Measurements from ENCODE around the gene LRRTM1. TPM values are rescaled to one million over a fixed set of nuclear protein-coding genes. Genes with fewer than 3 reads are reported as not detected.

Gene LRRTM1
- total RNA-seq, 1 experiment from 2014 or later: not detected

DNA sequence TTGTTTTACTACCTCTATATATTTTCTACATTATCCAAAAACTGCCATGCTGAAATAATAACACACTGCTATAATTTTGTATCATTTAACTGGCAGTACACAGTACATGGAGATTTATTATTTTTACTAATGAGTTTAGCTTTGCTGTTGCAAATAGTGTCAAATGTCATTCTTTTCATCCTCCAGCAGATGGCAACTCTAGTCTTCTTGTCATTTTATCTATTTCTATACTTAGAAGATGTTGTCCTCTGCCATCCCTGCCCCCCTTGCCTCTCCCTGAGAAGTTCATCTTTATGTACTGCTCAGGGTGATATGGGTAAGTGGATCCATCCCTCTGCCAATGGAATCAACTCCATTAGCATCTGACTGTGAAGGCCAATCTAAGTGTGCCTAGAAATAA is 21.7 kb upstream of the LRRTM1 start:
- Histone ChIP-seq H3K9me2 (ENCODE audit: insufficient read depth) (no peaks in the 10 kb centered on the region), H3K9ac (ENCODE audit: low read length) (no peak overlapping the region), H3K4me2 (ENCODE audit: low read length) (no peak overlapping the region), H2AFZ (ENCODE audit: low read depth, low read length, poor library complexity, severe bottlenecking) (no peak overlapping the region), H3K4me1 (ENCODE audit: control insufficient read depth in 1 of 2, insufficient read depth in 2 of 2, low read length in 2 of 2) (no peaks in the 10 kb centered on the region), H3K27ac (ENCODE audit: low read depth, low read length) (no peak overlapping the region), H3K4me3 (replicated peaks in 1 of 2; ENCODE audit: low read depth in 1 of 2, low read length in 2 of 2) (no peak overlapping the region), H3K9me3 (ENCODE audit: control insufficient read depth in 1 of 2, insufficient read depth in 1 of 2, low read depth in 1 of 2, low read length in 2 of 2) (peaks cover 5 to 13% of the 10 kb centered on the region in 2 experiments; a peak in 2 of 4 replicates), H3K79me2 (ENCODE audit: insufficient read depth, low read length) (no peaks in the 10 kb centered on the region), H3K36me3 (ENCODE audit: control insufficient read depth in 1 of 2, insufficient read depth in 2 of 2, low read length in 2 of 2) (no peaks in the 10 kb centered on the region), H3K27me3 (ENCODE audit: insufficient read depth, low read length) (no peaks in the 10 kb centered on the region), H4K20me1 (ENCODE audit: insufficient read depth) (no peaks in the 10 kb centered on the region)
- DNase-seq (ENCODE audit: low read depth, low spot score) (no peak), ATAC-seq (no peak)
- intact Hi-C loops (cut with micrococcal nuclease): loop anchor here (2.0 kb wide), 1 partner anchor 173 kb away; no protein-coding TSS in a partner anchor
- TF ChIP-seq RAD21 (IDR thresholded peaks at IDR 0.05; ENCODE audit: low read depth): peak; percentile 17; the same call in 1 of the 2 replicates
- TF ChIP-seq CBX3 (IDR thresholded peaks at IDR 0.05; ENCODE audit: low read depth): no peak
- no TSS peak for BruUV-seq (replicated peaks)
- CTCF ChIA-PET: interaction anchor here (1.0 kb wide), 1 partner anchor 173 kb away, joined by 14 read pairs; no protein-coding TSS in a partner anchor
- RAD21 ChIA-PET (ENCODE audit: low non-redundant PET in 1 of 2, low total read pairs in 2 of 2, uncharacterized antibody in 2 of 2, unreplicated experiment in 2 of 2): interaction anchor here in 1 of 2 experiments (0.7 kb wide), 1 partner anchor 1585 kb away, joined by 3 read pairs; no protein-coding TSS in a partner anchor
- POLR2A ChIA-PET: no interaction called here

DNA sequence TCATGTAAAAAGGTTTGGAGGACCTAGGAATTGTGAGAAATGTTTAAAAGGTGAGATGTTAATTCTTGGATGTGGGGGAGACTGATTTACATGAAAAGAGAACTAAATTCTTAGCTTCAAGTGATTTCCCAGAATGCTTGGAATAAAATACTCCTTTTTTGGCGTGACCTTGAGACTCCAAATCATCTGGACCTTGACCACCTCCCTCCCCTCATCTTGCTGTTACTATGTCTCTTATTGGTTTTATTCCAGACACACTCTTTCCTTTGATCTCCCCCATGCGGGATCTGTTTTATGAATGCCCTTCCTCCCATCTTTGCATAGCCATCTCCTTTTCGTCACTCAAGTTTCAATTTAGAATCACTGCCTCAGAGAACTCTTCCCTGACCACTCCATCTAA is 20.0 kb upstream of the LRRTM1 start:
- ChIA-PET CTCF (no interaction called here), POLR2A (no interaction called here), RAD21 (ENCODE audit: low non-redundant PET in 1 of 2, low total read pairs in 2 of 2, uncharacterized antibody in 2 of 2, unreplicated experiment in 2 of 2) (no interaction called here)
- no peaks in the 10 kb centered on the region for H3K4me1 ChIP-seq (ENCODE audit: control insufficient read depth in 1 of 2, insufficient read depth in 2 of 2, low read length in 2 of 2)
- TF ChIP-seq CBX3 (IDR thresholded peaks at IDR 0.05; ENCODE audit: low read depth) (no peak), YY1 (IDR thresholded peaks at IDR 0.05; ENCODE audit: extremely low read depth, insufficient replicate concordance, low read depth, low read length) (no peak), JUND (IDR thresholded peaks at IDR 0.05) (no peak)
- intact Hi-C loops (cut with micrococcal nuclease): no loop called here
- H3K27me3 ChIP-seq (ENCODE audit: insufficient read depth, low read length): no peaks in the 10 kb centered on the region
- H3K9me3 ChIP-seq (ENCODE audit: control insufficient read depth in 1 of 2, insufficient read depth in 1 of 2, low read depth in 1 of 2, low read length in 2 of 2): peaks cover 7 to 13% of the 10 kb centered on the region in 2 experiments; a peak in 2 of 4 replicates
- H3K4me3 ChIP-seq (replicated peaks in 1 of 2; ENCODE audit: low read depth in 1 of 2, low read length in 2 of 2): no peak overlapping the region
- BruUV-seq (replicated peaks): no TSS peak
- H3K36me3 ChIP-seq (ENCODE audit: control insufficient read depth in 1 of 2, insufficient read depth in 2 of 2, low read length in 2 of 2): no peaks in the 10 kb centered on the region
- no peak overlapping the region for H3K4me2 ChIP-seq (ENCODE audit: low read length)
- no peak overlapping the region for H2AFZ ChIP-seq (ENCODE audit: low read depth, low read length, poor library complexity, severe bottlenecking)
- H3K27ac ChIP-seq (ENCODE audit: low read depth, low read length): no peak overlapping the region
- H3K9me2 ChIP-seq (ENCODE audit: insufficient read depth): no peaks in the 10 kb centered on the region
- DNase-seq (ENCODE audit: low read depth, low spot score) (no peak), ATAC-seq (no peak)
- H3K9ac ChIP-seq (ENCODE audit: low read length): no peak overlapping the region
- no peaks in the 10 kb centered on the region for H3K79me2 ChIP-seq (ENCODE audit: insufficient read depth, low read length)
- H4K20me1 ChIP-seq (ENCODE audit: insufficient read depth): no peaks in the 10 kb centered on the region
